IPS DF 4.7 (cell line): ENCODE results near the gene ADAMTSL4.
"Not testable (repeated sequence)": the region's sequence is repeated elsewhere in the genome, so short reads cannot be mapped to it uniquely, and the experiment has no call there.

Experiments
- DNase-seq: peaks from one replicate; pipeline ENCODE4 v3.0.0-alpha.2; 2013; ENCODE audit warnings: low spot score; ENCODE audit errors: extremely low read depth

Gene ADAMTSL4

DNA sequence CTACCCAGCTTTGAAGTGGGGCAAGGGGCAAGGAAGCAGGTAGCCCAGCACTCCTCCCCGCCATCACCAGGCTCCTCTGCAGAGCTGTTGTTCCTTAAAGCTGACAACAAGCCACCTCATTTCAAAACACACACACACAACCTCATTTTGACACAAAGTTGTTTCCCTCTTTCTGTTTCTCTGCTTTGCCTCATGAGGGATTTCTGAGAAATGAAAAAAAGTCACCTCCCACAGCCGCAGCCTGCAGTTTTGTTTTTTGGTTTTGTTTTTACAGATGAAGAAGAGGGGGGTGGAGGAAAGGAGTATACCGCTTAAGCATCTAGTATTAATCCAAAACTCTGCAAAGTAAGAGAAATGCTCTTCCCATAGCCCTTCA is 18.1 kb downstream of the ADAMTSL4 start:
- no peak for DNase-seq

DNA sequence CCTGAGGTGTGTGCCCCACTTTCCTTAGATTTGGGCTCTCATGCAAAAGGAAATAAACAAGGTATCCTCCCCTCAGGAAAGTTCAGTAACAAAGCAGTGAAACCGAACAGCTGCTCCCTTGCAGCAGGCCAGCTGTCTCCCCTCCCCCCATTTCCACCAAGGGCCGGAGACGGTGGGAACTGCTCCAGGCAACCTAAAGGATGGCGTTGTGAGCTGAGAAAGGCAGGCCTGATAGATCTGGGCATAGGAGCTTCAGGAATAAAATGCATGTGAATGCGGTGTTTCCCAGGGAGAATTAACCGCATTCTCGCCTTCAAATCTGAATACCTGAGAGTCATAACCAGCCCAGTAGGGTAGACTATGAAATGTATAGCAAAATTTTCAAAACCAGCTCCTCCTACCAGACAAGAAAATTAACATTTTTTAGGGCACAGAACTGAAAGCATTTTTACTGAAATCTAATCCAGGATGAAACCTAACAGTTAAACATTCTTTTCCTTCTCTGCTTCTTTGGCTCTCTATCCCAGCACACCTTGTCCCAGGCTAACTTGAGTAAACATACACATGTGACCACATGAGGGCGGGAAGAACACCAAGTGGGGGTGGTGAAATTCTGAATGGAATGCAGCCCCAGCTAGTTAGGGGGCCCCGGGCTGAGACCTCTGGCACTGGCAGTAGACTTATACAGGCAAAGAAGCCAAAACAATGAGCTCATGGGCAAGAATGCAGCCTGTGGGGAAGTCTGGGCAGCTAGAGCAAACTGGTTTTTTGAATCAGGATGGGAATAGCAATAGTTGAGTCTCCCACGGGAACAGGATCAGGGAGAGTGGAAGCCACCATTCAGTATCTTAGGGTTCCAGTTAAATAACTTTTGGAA is 18.7 kb downstream of the ADAMTSL4 start:
- no peak for DNase-seq

DNA sequence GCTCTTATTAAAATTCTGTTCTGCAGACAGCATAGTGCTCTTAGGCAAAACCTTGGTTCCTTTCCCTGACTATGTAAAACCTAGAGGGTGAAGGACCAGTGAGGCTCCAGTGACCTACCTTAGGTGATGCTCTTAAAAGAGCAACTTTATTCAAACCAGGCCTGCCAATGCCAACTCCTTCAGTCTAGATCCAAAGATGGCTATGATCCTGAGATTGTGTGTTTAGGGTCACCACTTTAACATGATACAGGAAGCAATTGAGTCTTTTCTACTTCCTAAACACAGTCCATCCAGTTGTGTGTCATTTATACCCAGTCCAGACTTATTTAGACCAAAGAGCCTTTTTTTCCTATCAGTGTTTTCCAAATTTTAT is 19.4 kb downstream of the ADAMTSL4 start:
- no peak for DNase-seq

DNA sequence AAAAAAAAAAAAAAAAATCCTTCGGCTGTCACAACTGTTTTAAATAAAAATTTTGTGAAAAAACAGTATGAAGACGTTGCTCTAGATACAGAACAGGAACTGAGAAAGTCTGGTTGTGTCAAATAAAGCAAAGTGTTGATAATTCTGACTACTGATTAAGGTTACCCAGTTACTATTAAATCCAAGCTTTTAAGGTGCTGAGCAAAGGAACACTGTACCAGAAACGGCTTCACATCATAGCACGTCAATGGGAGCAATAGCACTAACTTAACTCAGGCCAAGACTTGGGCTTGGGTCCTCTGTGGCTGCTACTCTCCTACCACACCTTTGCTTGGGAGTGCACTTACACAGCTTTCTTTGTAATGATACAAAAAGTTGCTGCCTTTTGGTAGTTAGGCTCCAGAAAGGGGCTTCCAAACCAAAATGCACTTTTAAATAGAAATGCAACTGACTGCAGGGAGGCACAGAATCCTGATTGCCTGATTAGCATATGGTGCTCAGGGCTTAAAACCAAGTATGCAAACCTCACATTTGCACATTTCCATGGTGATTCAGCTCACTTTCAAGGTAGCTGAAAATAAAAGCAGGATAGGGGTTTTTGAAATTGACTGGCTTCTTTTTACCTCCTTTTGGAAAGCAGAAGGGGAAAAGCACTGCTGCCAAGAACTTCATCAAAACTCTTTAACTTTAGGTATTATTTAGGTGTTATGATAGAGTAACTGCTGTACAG is 23.9 kb downstream of the ADAMTSL4 start:
- DNase-seq, result no peak

DNA sequence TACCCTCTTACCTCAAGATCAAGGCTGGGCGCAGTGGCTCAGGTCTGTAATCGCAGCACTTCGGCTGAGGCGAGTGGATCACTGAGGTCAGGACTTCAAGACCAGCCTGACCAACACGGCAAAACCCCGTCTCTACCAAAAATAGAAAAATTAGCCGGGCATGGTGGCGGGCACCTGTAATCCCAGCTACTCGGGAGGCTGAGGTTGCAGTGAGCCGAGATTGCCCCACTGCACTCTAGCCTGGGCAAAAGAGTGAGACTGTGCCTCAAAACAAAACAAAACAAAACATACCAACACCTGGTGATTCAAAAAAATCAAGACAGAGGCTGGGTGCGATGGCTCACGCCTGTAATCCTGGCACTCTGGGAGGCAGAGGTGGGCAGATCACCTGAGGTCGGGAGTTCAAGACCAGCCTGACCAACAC is 24.5 kb downstream of the ADAMTSL4 start:
- not testable (repeated sequence) for DNase-seq

DNA sequence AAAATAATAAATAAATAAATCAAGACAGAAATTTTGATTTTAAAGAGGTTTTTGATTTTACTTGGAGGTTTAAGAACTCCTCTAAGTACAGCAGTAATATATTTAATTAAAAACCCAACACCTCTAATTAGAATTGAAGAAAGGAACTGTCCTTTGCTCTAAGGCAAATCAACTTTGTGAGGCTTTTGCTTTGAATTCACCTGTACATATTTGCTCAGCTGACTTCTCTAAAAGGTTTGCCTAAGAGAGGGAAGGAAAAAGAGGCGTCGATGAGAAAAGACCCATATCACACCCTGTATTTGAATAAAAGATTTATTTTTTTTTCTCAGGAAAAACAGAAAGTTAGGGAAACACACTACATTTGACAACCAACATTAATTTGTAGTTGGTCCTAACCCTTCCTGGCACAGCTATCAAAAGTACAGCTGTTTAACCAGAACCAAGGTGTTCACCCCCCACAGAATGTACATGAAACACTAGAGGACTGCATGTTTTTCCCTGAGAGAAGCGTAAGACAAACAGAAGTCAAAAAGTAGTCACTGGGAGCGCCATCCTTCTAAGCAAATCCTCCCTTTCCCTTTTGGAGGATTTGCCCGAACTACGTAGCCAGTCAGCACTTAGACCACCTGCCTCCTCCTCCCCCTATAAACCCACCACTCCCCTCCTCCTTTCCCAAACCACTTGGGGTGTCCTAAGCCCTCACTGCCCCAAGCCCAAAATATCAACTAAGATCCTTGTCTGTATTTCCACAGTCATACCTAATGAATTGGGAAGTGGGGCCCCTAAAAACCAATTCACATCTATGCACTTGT is 25.3 kb downstream of the ADAMTSL4 start:
- DNase-seq, result no peak

DNA sequence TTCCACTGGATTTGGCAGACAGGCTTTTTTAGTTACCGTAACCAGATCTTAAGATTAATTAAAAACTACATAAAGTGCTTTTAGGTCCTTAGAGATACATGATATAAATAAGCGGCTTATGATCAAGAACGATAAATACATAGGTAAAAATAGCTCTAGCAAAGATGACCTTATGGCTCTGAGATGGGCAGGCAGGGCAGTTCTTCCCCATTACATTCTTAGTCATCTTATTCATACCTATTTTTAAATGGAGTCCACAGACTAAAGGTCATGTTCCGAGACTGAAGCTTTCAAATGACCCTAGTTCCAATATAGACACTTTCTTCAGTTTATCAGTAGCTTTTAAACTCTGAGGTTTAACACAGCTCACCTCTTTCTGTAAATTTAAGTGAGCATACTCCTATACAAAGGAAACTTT is 25.9 kb downstream of the ADAMTSL4 start:
- no peak for DNase-seq

DNA sequence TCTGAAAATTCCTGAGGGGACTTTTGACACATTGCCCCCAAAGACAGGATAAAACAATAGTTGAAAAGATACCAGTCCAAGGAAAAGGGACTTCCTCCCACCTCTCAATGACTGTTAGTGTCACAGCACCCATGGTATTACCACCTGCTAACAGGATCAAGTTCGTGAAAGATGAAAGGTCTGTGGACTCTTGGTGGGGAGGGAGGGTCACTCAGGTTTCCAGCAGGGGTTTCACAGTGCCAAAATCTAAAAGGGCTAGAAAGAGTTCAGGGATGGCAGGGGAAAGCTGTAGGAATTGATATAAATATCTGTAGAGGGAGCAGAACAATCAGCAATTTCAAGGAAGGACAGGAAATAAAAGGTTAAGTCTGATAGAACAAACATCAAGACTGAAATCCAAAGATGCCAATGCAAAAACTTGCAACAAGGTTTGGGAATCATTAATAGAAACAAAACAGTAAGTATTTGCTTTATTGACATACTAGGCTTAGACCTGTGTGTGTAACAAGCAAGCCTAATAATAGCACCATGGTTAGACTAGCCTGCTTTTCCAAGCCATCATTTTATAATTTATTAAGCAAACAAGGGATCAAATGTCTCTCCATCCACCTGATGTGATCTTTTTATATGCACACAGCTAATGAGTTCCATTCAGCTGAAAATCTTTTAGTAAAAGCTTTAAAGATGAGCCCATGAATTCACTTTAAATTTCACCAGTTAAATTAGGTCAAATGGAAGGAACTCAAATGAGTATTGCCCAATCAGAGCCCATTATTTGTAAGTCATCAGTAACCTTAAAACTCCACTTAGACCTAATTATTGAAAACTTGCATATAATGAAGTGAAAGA is 26.5 kb downstream of the ADAMTSL4 start:
- DNase-seq, result no peak

DNA sequence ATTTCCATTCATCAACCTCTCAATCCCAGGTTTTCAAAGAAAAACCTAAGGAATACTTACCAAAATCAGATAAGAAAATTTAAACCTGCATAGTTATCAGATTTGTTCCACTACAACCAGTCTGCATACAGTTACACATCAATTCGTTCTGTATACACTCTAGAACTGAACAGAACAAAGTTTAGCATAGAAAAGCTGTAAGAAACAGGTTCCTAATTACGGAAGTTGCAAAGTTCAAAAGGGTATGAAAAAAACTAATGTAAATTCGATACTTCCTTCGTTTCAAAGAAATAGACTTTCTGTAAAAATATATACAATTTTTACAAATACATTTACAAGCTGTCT is 27.1 kb downstream of the ADAMTSL4 start:
- no peak for DNase-seq

DNA sequence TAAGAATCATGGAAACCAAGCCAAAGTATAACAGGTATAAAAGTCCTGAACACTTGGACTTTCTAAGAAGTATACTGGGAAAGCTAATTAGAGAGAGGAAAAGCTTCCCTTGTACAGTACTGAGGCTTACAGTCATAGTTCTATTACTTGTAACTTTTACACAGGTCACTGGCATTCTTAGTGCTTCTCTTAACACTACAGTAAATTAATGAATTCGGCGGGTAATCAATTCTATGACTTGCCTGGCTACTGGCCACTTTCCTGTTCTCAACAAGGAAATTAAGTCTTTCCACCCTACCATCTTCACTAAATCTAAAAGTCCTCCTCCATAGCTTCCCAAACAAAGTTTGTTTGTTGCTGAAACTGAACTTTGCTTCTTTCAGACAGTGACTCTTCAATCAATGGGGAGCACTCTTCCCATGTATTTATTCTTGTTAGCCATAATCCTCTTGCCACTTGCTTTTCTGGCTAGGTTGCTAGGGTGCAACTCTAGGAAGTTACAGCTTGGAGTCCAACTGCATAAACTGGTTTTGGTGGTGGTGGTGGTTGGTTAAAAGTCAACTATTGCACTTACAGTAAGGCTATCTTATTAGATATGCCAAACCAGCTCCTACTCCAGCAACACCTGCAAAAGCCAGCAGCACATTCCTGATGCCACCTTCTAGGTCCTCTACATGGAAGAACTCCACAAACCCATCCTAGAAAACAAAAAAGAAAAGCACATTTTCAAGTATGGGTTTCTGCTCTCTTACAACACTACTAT is 27.8 kb downstream of the ADAMTSL4 start:
- no peak for DNase-seq

DNA sequence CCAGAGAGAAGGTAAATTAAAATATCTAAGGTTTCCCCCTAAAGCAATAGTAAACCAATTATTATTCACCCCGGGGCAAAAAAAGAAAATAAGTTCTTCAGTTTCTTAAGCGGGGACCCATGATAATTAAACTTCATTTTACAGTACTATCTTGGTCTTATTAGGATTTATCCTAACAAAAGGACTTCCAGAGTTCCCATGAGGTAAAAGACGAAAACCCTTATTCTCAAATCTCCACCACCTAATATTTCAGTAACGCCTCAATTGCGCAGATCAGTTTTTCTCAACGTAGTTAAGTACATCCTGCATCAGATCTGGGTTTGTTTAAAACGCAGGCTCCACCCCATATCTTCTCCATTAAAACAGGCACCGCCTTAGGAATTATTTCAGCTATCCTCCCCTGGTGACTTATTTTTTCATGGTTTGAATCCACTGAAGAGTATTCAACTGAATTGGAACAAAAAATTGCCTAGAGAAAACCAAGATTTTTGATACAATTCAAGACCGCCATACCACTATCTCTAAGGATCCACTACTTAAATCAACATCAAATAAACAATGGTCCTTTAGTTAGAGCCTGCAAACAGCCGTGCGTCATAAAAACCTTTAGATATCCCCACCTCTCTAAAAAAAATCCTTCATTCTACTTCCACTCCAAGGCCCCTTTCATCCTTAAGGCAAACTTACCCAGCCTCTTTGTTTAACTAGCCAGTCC is 28.5 kb downstream of the ADAMTSL4 start:
- DNase-seq, result no peak

DNA sequence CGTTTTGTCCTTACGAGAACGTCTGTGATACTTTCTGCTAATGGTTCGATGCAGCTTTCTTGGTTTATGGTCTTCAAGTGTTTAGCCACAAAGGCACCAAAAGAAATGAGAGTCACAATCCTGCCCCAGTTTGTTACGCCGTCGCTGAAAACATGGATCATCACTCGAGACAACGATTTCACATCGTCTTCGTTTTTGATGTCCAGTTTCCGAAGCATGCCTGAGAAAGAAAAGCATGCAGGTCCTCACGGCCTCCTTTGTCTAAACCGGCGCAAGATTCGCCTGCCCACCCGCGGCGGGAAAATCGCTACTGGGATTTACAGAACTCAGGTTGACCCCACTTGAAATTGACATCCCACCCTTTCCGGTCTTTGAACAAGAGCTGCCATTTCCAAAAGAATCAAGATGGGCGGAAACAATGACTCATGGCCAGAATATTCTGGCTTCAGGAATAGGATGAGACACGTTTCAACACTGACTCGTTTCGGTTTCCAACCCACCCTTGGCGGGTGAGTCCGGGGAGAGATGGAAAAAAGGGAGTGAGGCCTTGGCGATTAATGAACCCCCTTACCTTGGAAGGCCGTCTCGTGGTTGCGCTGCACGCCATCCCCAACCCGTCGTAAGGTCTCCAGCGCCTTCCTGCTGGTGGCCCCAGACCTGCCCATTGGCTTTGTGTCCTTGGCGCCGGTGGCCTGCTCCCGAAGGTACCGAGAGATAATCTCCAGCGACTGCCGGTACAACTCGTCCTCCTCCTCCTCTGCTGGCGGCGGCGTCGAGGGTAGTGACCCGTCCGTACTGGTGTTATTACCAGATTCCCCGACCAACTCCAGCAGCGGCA is 29.3 kb downstream of the ADAMTSL4 start:
- DNase-seq, result no peak

DNA sequence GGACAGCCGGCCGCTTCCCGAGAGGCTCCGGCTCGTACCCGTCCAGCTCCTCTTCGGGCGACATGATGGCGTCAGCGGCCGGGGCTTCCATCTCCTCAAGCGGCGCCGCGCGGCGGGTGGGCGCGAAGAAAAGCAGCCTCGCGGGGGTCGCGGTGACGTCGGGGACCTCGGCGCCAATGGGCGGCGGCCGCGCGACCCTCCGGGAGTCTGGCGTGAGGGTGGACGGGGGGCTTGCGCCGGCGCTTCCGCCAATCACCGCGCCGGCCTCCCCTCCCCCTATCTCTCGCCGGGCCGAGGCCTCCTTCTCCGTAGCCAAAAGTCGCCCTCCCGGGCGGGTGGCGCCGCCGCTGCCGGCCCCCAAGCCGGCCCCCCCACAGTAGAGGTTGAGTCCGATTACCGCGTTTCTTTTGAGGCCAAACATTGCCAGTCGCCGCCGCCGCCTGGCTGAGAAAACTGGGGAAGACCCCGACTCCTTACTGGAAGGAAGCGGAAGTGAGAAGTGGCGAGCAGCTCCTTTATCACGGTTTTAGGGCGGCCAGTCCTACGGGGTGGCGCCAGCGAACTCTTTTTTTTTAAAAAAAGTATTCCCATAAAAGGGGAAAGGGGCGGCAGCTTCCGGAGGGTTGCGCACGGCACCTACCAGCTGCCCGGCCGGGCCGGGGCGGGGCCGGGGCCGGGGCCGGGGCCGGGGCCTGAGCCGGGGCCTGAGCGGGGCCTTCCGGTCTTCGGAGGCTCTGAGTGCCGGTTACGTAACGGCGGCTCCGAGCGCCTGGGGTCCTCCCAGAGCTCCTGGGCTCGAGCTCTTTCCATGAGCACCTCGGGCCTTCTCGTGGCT is 30.1 kb downstream of the ADAMTSL4 start, which contains the start of gene MCL1:
TSS of gene MCL1 (minus strand) at position 501 of the 835 bp plus-strand sequence. CDS start at position 421, 80 bp downstream.
- DNase-seq, result no peak

DNA sequence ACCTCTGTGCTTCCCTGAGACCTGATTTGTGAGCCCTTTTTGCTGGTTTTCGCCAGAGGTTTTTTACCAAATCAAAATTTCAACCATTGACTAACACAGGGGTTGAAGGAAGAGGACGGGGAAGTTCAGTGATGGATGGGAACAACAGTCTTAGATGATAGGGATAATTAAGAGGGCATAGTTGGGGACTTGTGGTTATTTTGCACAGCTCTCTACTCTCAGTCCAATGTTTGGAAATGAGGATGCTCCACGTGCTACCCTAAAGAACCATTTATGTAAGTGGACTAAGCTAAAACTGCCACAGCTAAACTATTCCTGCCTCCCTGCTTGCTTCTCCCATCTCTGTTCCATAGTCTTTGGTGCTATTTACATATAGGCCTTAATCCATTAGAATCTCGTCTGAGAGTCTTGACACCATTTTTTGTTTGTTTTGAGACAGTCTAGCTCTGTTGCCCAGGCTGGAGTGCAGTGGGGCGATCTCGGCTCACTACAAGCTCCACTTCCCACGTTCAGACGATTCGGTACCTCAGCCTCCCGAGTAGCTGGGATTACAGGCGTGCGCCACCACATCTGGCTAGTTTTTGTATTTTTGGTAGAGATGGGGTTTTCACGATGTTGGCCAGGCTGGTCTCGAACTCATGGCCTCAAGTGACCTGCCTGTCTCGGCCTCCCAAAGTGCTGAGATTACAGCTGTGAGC is 30.9 kb downstream of the ADAMTSL4 start:
- no peak for DNase-seq

DNA sequence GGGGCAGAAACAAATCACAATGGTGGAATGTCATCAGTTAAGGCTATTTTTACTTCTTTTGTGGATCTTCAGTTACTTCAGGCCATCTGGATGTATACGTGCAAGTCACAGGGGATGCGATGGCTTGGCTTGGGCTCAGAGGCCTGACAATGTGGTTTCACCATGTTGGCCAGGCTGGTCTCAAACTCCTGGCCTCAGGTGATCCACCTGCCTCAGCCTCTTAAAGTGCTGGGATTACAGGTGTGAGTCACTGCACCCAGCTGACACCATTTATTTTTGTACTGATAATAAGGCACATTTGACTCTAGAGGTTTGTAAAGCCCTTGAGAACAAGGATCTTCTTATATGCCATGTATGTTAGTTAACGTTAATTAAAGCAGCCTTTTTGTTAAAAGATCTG is 31.8 kb downstream of the ADAMTSL4 start:
- not testable (repeated sequence) for DNase-seq

DNA sequence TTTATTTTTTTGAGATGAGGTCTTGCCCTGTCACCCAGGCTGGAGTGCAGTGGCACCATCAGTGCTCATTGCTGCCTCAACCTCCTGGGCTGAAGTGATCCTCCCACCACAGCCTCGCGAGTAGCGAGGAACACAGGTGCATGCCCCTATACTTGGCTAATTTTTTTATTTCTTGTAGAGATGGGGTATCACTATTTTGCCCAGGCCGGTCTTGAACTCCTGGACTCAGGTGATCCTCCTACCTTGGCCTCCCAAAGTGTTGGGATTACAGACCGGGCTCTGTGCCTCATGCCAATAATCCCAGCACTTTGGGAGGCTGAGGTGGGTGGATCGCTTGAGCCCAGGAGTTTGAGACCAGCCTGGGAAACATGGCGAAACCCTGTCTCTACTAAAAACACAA is 32.2 kb downstream of the ADAMTSL4 start:
- not testable (repeated sequence) for DNase-seq

DNA sequence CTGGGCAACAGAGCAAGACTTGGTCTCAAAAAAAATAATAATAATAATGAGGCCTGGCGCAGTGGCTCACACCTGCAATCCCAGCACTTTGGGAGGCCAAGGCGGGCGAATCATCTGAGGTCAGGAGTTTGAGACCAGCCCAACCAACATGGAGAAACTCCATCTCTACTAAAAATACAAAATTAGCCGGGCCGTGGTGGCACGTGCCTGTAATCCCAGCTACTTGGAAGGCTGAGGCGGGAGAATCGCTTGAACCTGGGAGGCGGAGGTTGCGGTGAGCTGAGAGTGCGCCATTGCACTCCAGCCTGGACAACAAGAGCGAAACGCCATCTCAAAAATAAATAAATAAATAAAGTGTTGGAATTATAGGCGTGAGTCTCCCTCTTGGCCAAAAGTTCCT is 32.8 kb downstream of the ADAMTSL4 start:
- DNase-seq, result not testable (repeated sequence)
